ENCODE results near the gene NMUR1.

DNA sequence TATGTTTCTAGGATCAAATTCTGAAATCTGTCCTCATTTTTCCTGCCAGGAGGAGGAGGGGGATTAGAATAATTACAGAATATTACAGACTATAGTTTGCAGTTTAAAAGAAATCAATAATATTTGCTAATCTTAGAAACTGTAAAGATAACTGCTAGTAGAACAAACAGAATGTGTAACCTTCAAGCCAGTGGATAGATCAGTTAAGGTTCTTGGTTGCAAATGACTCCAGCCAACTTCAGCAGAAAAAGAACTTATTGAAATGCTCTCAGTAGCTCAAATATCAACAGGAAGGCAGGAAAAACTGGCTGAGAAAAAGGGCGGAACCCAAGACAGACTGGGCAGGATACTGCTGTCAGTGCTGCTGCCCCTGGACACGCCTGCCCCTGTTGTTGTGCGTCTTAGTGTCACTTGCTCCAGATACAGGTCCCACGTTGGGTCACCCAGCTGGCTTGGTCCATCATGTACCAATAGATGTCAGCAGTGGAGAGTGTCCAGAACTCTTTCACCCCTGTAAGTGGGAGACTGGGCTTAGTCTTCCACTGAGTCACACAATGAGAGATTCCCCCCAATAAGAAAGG lies 10.2 kb downstream of the NMUR1 start:
- TF ChIP-seq CTCF (IDR thresholded peaks at IDR 0.05) (no peak), ZFP36 (IDR thresholded peaks at IDR 0.05; ENCODE audit: borderline replicate concordance, partially characterized antibody) (no peak), EP300 (IDR thresholded peaks at IDR 0.05) (no peak)

Measured in A549 (cell line).